ENCODE measurements around the gene PFDN2.

DNA sequence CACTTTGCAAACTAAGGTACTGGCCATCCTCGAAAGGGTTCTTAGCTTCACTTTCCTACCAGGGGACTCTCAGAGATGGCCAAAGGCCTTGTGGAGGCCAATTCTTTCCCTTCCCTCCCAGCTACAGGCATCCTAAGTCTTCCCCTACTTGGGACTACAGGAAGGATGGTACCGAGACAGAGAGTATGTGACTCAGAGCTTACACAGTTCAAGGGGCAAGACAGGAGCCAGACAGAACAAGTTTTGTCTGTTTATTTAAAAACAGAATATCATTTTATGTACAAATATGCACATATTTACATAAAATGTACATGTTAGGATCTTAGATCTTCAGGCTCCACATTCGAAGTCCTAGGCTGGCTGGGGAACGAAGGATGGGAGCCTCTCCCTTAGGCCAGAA lies 47.1 kb downstream of the PFDN2 start:
- TF ChIP-seq, protein P1, sequence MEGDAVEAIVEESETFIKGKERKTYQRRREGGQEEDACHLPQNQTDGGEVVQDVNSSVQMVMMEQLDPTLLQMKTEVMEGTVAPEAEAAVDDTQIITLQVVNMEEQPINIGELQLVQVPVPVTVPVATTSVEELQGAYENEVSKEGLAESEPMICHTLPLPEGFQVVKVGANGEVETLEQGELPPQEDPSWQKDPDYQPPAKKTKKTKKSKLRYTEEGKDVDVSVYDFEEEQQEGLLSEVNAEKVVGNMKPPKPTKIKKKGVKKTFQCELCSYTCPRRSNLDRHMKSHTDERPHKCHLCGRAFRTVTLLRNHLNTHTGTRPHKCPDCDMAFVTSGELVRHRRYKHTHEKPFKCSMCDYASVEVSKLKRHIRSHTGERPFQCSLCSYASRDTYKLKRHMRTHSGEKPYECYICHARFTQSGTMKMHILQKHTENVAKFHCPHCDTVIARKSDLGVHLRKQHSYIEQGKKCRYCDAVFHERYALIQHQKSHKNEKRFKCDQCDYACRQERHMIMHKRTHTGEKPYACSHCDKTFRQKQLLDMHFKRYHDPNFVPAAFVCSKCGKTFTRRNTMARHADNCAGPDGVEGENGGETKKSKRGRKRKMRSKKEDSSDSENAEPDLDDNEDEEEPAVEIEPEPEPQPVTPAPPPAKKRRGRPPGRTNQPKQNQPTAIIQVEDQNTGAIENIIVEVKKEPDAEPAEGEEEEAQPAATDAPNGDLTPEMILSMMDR (IDR thresholded peaks at IDR 0.05; ENCODE audit: low read depth, low read length) = no peak
- TF ChIP-seq EZH2phosphoT487 (IDR thresholded peaks at IDR 0.05; ENCODE audit: low read depth) = no peak
